ENCODE data around the gene MPP2.

GRCh38 chr17:43915559-43915958 lies 8.2 kb upstream of the MPP2 start:
- TF ChIP-seq TAF1 (IDR thresholded peaks at IDR 0.05; ENCODE audit: low read depth, low read length): no peak
- no peak for TF ChIP-seq POLR2A (IDR thresholded peaks at IDR 0.05; ENCODE audit: low read depth, low read length)
- no peak for TF ChIP-seq POLR2AphosphoS5 (IDR thresholded peaks at IDR 0.05; ENCODE audit: low read depth, low read length)
- no peak for TF ChIP-seq SPI1 (IDR thresholded peaks at IDR 0.05; ENCODE audit: low read depth, low read length)
- no peak for TF ChIP-seq POU2F2 (IDR thresholded peaks at IDR 0.05; ENCODE audit: low read depth, low read length)

All from GM12891 (cell line).